Upper lobe of right lung (tissue), 1 donor: ENCODE measurements around the gene ZBTB7C. TPM values are rescaled to one million over a fixed set of nuclear protein-coding genes. Genes with fewer than 3 reads are reported as not detected.

Experiments used
- ATAC-seq: fragments of 200-7000 bp; cut with Tn5 transposase; one replicate; pipeline ENCODE4 v1.9.1; 2020; ENCODE audit warnings: mild to moderate bottlenecking, moderate library complexity
- DNase-seq: peaks from one replicate; pipeline ENCODE4 v3.0.0-alpha.2; 2020
- H3K27ac ChIP-seq: fragments of 200-600 bp; one replicate; pipeline ENCODE4 v1.8.0; 2022
- H3K27me3 ChIP-seq: fragments of 200-600 bp; one replicate; pipeline ENCODE4 v1.8.0; 2022; ENCODE audit warnings: mild to moderate bottlenecking
- H3K36me3 ChIP-seq: fragments of 200-600 bp; one replicate; pipeline ENCODE4 v1.8.0; 2022
- H3K4me1 ChIP-seq: fragments of 200-600 bp; one replicate; pipeline ENCODE4 v1.8.0; 2022
- H3K4me3 ChIP-seq: fragments of 200-600 bp; one replicate; pipeline ENCODE4 v1.8.0; 2022; ENCODE audit warnings: mild to moderate bottlenecking
- H3K9me3 ChIP-seq: fragments of 200-600 bp; one replicate; pipeline ENCODE4 v1.8.0; 2022
- CTCF ChIP-seq: fragments of 200-600 bp; IDR thresholded peaks from one replicate; pipeline ENCODE4 v1.8.0; 2022; ENCODE audit warnings: antibody characterized with exemption
- intact Hi-C: fragments of 100-400 bp; cut with DNase I; formaldehyde crosslinking; loops from one replicate; pipeline ENCODE4 v1.11.0; 2022
- total RNA-seq: library from RNA; stranded (reverse); fragmentation: NEBNext Ultra II Directional; extraction: Animal tissue kit (Norgen Biotek cat#: 25700); gene quantifications from one replicate; pipeline ENCODE4 v1.2.1, GENCODE V29; 2021
- donor health status: DM: no; HTN: yes; CAD: no; lungs with severe emphysema.

ZBTB7C gene
- total RNA-seq, 1 donor from 2014 or later = 17.7 TPM

DNA sequence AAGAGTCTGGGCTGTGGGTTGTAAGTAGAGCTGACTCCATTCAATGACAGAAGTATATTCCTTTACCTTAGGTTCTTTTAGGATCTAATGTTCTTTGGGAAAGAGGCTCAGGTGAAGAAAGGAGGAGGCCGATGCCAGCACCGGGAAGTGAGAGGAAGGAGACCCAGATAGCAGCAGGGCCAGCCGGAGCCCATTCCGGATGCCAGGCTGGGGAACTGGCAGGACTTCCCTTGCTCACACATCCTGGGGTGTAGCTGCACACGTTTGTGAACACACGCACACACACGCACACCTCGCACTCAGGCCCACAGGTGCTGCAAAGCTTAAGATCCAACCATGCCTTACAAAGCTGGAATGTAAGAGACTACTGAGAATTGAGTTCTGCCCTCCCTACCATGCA, 383.0 kb downstream of the ZBTB7C start:
- no peaks in the 10 kb centered on the region for H3K9me3 ChIP-seq
- ATAC-seq (no peak), DNase-seq (peak; percentile 27)

DNA sequence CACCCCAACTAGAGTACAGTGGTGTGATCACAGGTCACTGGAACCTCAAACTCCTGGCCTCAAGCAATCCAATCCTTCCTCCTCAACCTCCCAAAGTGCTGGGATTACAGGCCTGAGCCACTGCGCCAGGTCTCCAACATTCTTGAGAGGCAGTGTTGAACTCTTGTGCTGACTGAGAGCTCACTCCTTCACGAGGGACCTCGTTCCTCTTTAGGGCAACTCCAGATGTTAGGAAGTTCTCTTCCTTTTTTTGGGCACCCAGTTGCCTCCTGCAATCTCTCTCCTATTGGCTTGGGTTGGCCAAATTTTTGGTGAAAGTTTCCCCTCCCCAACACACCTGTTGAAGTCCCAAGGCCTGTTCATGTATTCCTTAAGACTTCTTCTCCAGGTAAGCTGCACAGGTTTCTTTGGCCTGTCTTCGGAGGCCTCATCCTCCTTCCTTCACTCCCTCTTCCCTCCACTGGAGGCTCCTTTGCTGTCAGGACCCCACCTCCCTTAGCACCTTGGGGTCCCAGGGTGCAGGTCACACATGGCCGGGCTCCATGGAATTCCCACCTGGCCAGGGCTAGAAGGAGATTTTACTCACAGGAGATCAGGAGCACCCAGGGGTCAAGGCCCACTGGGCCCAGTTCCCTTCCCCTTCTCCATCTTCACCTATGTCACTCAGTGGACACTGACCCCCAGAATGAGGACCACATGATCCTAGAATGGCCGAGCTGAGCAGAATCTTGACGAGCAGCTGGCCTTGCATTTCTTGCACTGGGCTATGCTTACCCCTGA, 384.1 kb downstream of the ZBTB7C start:
- H3K9me3 ChIP-seq = no peaks in the 10 kb centered on the region
- no peaks in the 10 kb centered on the region for H3K27me3 ChIP-seq
- ATAC-seq (no peak), DNase-seq (peak; percentile 43)
- intact Hi-C loops = loop anchor here (10.0 kb wide), 1 partner anchor 250 kb away; no protein-coding TSS in a partner anchor
- H3K27ac ChIP-seq = no peak overlapping the region
- H3K4me1 ChIP-seq = peaks cover 26% of the 10 kb centered on the region
- no peaks in the 10 kb centered on the region for H3K36me3 ChIP-seq
- H3K4me3 ChIP-seq = no peak overlapping the region
- no peak for TF ChIP-seq CTCF

More for the DNA sequence above, 383.0 kb downstream of the ZBTB7C start:
- no peak overlapping the region for H3K4me3 ChIP-seq
- no peak overlapping the region for H3K27ac ChIP-seq
- intact Hi-C loops = loop anchor here (10.0 kb wide), 1 partner anchor 251 kb away; no protein-coding TSS in a partner anchor
- H3K27me3 ChIP-seq = no peaks in the 10 kb centered on the region
- TF ChIP-seq CTCF = no peak
- H3K4me1 ChIP-seq = peaks cover 26% of the 10 kb centered on the region
- H3K36me3 ChIP-seq = no peaks in the 10 kb centered on the region

- DNase-seq (peak; percentile 26), ATAC-seq (no peak)
- intact Hi-C loops = loop anchor here (10.0 kb wide), 1 partner anchor 249 kb away; no protein-coding TSS in a partner anchor
- peaks cover 26% of the 10 kb centered on the region for H3K4me1 ChIP-seq
- TF ChIP-seq CTCF = no peak
- no peak overlapping the region for H3K4me3 ChIP-seq
- H3K36me3 ChIP-seq = no peaks in the 10 kb centered on the region
- no peaks in the 10 kb centered on the region for H3K27me3 ChIP-seq
- no peak overlapping the region for H3K27ac ChIP-seq
- H3K9me3 ChIP-seq = no peaks in the 10 kb centered on the region
Observed at GRCh38 chr18:48024009-48024512, 385.1 kb downstream of the ZBTB7C start.

- DNase-seq (peak; percentile 44), ATAC-seq (peak; percentile 11)
- TF ChIP-seq CTCF = peak; percentile 33
- no peaks in the 10 kb centered on the region for H3K36me3 ChIP-seq
- H3K4me3 ChIP-seq = no peak overlapping the region
- H3K4me1 ChIP-seq = peaks cover 26% of the 10 kb centered on the region
- H3K27me3 ChIP-seq = no peaks in the 10 kb centered on the region
- H3K9me3 ChIP-seq = no peaks in the 10 kb centered on the region
- no peak overlapping the region for H3K27ac ChIP-seq
- intact Hi-C loops = loop anchor here (10.0 kb wide), 1 partner anchor 249 kb away; no protein-coding TSS in a partner anchor
Observed at GRCh38 chr18:48023334-48024008, 385.7 kb downstream of the ZBTB7C start.

GRCh38 chr18:48022531-48023329, 386.5 kb downstream of the ZBTB7C start:
- H3K9me3 ChIP-seq = no peaks in the 10 kb centered on the region
- peaks cover 27% of the 10 kb centered on the region for H3K4me1 ChIP-seq
- no peak for DNase-seq
- intact Hi-C loops = loop anchor here (10.0 kb wide), 1 partner anchor 248 kb away; no protein-coding TSS in a partner anchor
- H3K36me3 ChIP-seq = no peaks in the 10 kb centered on the region
- H3K4me3 ChIP-seq = no peak overlapping the region
- peak; percentile 87 for ATAC-seq
- H3K27me3 ChIP-seq = no peaks in the 10 kb centered on the region
- TF ChIP-seq CTCF = peak; percentile 66
- H3K27ac ChIP-seq = no peak overlapping the region
